ENCODE measurements around the gene UACA. TPM values are rescaled to one million over a fixed set of nuclear protein-coding genes. Genes with fewer than 3 reads are reported as not detected.

UACA gene
- total RNA-seq, 1 donor from 2014 or later: 78.0 TPM

- intact Hi-C loops (cut with DNase I): loop anchor here (10.0 kb wide), 1 partner anchor 46 kb away; no protein-coding TSS in a partner anchor
- no peak for DNase-seq (ENCODE audit: low spot score)
These were observed 42.9 kb downstream of the UACA start for GRCh38 chr15:70720228-70721016.

- intact Hi-C loops (cut with DNase I): no loop called here
- DNase-seq (ENCODE audit: low spot score): no peak
These were observed 46.0 kb downstream of the UACA start for GRCh38 chr15:70717237-70717793.

GRCh38 chr15:70715840-70716485, 47.4 kb downstream of the UACA start:
- intact Hi-C loops (cut with DNase I): no loop called here
- no peak for DNase-seq (ENCODE audit: low spot score)

- no peak for DNase-seq (ENCODE audit: low spot score)
These were observed 48.8 kb downstream of the UACA start for GRCh38 chr15:70714565-70714964.

GRCh38 chr15:70714015-70714414, 49.3 kb downstream of the UACA start:
- intact Hi-C loops (cut with DNase I): no loop called here
- DNase-seq (ENCODE audit: low spot score): no peak

More at GRCh38 chr15:70714565-70714964, 48.8 kb downstream of the UACA start:
- intact Hi-C loops (cut with DNase I): no loop called here

GRCh38 chr15:70712271-70712670, 51.1 kb downstream of the UACA start:
- no peak for DNase-seq (ENCODE audit: low spot score)
- intact Hi-C loops (cut with DNase I): no loop called here

GRCh38 chr15:70710714-70711113, 52.6 kb downstream of the UACA start:
- no peak for DNase-seq (ENCODE audit: low spot score)
- intact Hi-C loops (cut with DNase I): no loop called here

- no peak for DNase-seq (ENCODE audit: low spot score)
- intact Hi-C loops (cut with DNase I): no loop called here
These were observed 54.5 kb downstream of the UACA start for GRCh38 chr15:70708839-70709238.

GRCh38 chr15:70707686-70708300, 55.6 kb downstream of the UACA start:
- intact Hi-C loops (cut with DNase I): no loop called here
- DNase-seq (ENCODE audit: low spot score): no peak

- intact Hi-C loops (cut with DNase I): no loop called here
These were observed 58.6 kb downstream of the UACA start for GRCh38 chr15:70704731-70705130.

GRCh38 chr15:70704166-70704565, 59.2 kb downstream of the UACA start:
- intact Hi-C loops (cut with DNase I): no loop called here

More at GRCh38 chr15:70704731-70705130, 58.6 kb downstream of the UACA start:
- DNase-seq (ENCODE audit: low spot score): no peak

GRCh38 chr15:70703096-70703878, 60.1 kb downstream of the UACA start:
- intact Hi-C loops (cut with DNase I): no loop called here
- DNase-seq (ENCODE audit: low spot score): no peak

More at GRCh38 chr15:70704166-70704565, 59.2 kb downstream of the UACA start:
- DNase-seq (ENCODE audit: low spot score): no peak

- no peak for DNase-seq (ENCODE audit: low spot score)
- intact Hi-C loops (cut with DNase I): no loop called here
These were observed 60.8 kb downstream of the UACA start for GRCh38 chr15:70702584-70702983.

- DNase-seq (ENCODE audit: low spot score): no peak
- intact Hi-C loops (cut with DNase I): no loop called here
These were observed 61.3 kb downstream of the UACA start for GRCh38 chr15:70701891-70702568.

GRCh38 chr15:70701171-70701570, 62.2 kb downstream of the UACA start:
- DNase-seq (ENCODE audit: low spot score): no peak
- intact Hi-C loops (cut with DNase I): no loop called here

GRCh38 chr15:70699890-70700289, 63.5 kb downstream of the UACA start:
- DNase-seq (ENCODE audit: low spot score): no peak
- intact Hi-C loops (cut with DNase I): no loop called here

GRCh38 chr15:70698836-70699390, 64.4 kb downstream of the UACA start:
- no peak for DNase-seq (ENCODE audit: low spot score)
- intact Hi-C loops (cut with DNase I): no loop called here

GRCh38 chr15:70698426-70698825, 64.9 kb downstream of the UACA start:
- DNase-seq (ENCODE audit: low spot score): no peak
- intact Hi-C loops (cut with DNase I): no loop called here

Data from cardiac septum (tissue), 1 donor.